ENCODE measurements around the gene C9orf50.
"Not testable (repeated sequence)": the region's sequence is repeated elsewhere in the genome, so short reads cannot be mapped to it uniquely, and the experiment has no call there.

C9orf50 gene

DNA sequence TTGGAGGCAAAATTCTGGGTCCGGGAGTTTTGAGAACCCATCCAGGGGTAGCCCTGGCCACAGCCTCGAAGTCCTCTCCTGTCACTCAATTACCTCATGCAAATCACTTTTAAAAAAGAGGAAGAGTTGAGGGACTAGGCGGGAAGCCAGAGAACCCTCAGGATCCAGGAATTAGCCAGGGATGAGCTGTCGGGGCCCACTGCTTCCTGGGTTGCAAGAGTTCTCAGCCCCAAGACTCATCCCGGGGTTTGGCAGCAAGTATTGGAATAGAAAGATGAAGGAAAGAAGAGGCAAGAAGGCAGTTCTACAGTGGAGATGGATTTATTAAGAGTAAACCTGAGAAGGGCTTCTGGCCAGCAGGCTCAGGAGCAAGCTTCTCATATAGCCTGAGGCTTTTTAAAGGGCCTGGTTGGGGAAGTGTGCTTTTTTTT, 25.6 kb downstream of the C9orf50 start:
- DNase-seq (ENCODE audit: insufficient read length), result no peak
- TF ChIP-seq POLR2AphosphoS5 (IDR thresholded peaks at IDR 0.05; ENCODE audit: low read depth, low read length) (no peak), POLR2A (IDR thresholded peaks at IDR 0.05; ENCODE audit: low read depth, low read length) (no peak), TAF1 (IDR thresholded peaks at IDR 0.05; ENCODE audit: borderline replicate concordance, low read depth, low read length) (no peak)
- FAIRE-seq, result no peak

DNA sequence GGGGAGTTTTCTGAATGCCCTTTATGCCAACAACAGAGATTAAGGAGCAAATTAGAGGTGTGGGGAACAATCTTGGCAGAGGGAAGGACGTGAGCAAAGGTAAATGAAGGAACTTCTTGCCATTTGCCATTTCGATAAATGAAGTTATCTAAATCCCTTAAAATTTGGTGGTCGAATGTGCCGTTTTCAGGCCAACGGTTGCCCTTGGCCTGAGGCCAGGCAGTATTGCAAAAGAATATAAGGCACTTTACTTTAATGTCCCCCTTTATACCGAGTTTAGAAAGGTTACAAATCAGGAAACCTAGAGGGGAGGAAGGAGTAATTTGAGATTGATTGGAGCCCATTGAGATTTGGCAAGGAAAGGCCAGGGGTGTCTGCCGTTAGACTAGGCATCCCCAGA, 26.3 kb downstream of the C9orf50 start:
- TF ChIP-seq POLR2AphosphoS5 (IDR thresholded peaks at IDR 0.05; ENCODE audit: low read depth, low read length) (no peak), TAF1 (IDR thresholded peaks at IDR 0.05; ENCODE audit: borderline replicate concordance, low read depth, low read length) (no peak), POLR2A (IDR thresholded peaks at IDR 0.05; ENCODE audit: low read depth, low read length) (no peak)
- no peak for DNase-seq (ENCODE audit: insufficient read length)

DNA sequence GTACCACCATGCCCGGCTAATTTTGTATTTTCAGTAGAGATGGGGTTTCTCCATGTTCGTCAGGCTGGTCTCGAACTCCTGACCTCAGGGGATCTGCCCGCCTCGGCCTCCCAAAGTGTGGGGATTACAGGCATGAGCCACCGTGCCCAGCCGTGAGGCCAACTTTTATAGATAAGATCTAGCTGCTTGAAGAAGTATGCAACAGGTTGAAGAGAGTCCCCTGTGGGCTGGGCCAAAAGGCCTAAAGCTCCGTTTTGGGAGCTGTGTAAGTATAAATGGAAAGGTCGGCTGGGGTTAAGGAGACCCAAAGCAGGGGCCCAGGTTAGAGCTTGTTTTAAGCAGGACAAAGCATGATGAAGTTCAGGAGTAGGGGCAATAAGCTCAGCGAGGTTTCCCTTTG, 28.1 kb downstream of the C9orf50 start:
- not testable (repeated sequence) for FAIRE-seq

More for the DNA sequence above, 26.3 kb downstream of the C9orf50 start:
- FAIRE-seq, result no peak

DNA sequence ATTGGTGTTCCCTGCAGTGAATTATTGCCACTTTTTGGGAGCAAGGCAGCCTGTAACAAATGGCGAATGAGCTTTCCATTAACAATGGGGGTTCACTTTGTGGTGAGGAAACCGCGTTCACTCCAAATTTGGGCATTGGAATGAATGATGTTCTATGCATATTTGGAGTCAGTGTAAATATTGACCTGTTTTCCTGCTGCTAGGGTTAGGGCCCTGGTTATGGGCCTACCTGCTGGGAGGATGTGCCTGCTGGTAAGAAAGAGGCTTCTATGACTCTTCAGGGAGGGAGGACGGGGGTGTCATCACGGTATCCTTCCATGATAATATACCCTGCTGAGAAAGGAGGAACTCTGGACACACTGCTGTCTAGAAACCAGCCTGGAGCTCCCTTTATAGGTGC, 29.0 kb downstream of the C9orf50 start:
- no peak for FAIRE-seq
- DNase-seq (ENCODE audit: insufficient read length), result no peak
- no peak for TF ChIP-seq TAF1 (IDR thresholded peaks at IDR 0.05; ENCODE audit: borderline replicate concordance, low read depth, low read length)
- TF ChIP-seq POLR2AphosphoS5 (IDR thresholded peaks at IDR 0.05; ENCODE audit: low read depth, low read length), result no peak
- no peak for TF ChIP-seq POLR2A (IDR thresholded peaks at IDR 0.05; ENCODE audit: low read depth, low read length)

More for the DNA sequence above, 28.1 kb downstream of the C9orf50 start:
- not testable (repeated sequence) for DNase-seq (ENCODE audit: insufficient read length)

DNA sequence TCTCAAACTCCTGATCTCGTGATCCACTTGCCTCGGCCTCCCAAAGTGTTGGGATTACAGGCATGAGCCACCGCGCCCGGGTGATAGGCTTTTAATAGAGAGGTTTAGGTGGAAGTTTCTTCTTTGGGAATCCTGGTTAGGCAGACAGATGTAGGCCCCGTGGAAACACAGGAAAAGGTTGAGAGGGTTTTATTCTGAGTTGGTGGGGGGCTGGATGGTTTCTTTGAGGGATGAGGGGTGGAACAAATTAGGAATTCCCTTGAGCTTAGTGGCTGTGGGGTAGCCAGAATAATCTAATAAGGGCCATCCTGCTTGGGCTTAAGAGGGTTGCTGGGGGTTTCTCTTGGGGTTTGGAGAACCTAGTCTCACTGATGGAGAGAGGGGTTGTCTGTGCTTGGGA, 30.4 kb downstream of the C9orf50 start:
- FAIRE-seq, result no peak
- TF ChIP-seq POLR2AphosphoS5 (IDR thresholded peaks at IDR 0.05; ENCODE audit: low read depth, low read length) (no peak), TAF1 (IDR thresholded peaks at IDR 0.05; ENCODE audit: borderline replicate concordance, low read depth, low read length) (no peak), POLR2A (IDR thresholded peaks at IDR 0.05; ENCODE audit: low read depth, low read length) (no peak)
- no peak for DNase-seq (ENCODE audit: insufficient read length)

DNA sequence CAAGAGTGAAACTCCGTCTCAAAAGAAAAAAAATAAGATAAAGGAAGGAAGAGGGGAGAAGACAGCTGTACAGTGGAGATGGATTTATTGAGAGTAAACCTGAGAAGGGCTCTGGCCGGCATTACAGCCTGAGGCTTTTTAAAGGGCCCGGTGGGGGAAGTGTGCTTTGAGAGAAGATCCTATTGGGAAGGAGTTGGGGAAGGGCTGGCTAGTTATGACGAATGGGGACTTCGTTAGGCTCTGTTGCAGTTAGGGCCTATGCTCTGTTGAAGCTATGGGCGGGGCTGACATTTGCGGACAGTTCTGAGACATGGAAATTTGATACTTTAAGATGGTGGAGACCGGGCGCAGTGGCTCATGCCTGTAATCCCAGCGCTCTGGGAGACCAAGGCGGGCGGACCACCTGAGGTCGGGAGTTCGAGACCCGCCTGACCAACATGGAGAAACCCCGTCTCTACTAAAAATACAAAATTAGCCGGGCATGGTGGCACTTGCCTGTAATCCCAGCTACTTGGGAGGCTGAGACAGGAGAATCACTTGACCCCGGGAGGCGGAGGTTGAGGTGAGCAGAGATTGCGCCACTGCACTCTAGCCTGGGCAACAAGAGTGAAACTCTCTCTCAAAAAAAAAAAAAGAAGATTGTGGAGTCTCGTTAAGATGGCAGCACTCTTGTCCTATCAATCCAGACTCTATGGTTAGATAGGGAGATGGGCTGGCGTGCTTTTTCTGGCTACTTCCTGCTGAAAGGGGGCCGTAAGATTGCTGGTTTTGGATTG, 33.2 kb downstream of the C9orf50 start:
- TF ChIP-seq TAF1 (IDR thresholded peaks at IDR 0.05; ENCODE audit: borderline replicate concordance, low read depth, low read length) (no peak), POLR2A (IDR thresholded peaks at IDR 0.05; ENCODE audit: low read depth, low read length) (no peak), POLR2AphosphoS5 (IDR thresholded peaks at IDR 0.05; ENCODE audit: low read depth, low read length) (no peak)
- no peak for DNase-seq (ENCODE audit: insufficient read length)
- FAIRE-seq, result no peak

DNA sequence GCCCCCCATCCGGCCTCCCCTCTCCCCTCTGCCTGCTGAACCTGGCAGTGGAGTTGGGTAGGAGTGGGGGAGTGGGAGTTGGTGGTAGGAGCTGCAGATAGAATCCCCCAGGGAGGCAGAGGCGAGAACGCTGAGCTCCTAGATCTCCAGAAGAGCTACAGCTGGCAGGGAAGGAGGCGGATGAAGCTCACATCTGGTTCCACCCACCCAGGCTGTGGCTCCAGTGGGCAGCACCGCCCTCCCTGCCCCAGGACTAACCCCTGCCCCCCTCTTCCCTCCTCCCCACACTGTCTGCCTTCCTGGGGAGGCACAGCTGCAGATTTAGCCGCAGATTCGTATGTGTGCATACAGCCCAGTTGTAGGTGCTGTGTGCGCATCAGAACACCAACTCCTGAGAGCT, 34.2 kb downstream of the C9orf50 start:
- DNase-seq (ENCODE audit: insufficient read length) (no peak), FAIRE-seq (no peak)
- TF ChIP-seq POLR2A (IDR thresholded peaks at IDR 0.05; ENCODE audit: low read depth, low read length) (no peak), POLR2AphosphoS5 (IDR thresholded peaks at IDR 0.05; ENCODE audit: low read depth, low read length) (no peak), TAF1 (IDR thresholded peaks at IDR 0.05; ENCODE audit: borderline replicate concordance, low read depth, low read length) (no peak)

DNA sequence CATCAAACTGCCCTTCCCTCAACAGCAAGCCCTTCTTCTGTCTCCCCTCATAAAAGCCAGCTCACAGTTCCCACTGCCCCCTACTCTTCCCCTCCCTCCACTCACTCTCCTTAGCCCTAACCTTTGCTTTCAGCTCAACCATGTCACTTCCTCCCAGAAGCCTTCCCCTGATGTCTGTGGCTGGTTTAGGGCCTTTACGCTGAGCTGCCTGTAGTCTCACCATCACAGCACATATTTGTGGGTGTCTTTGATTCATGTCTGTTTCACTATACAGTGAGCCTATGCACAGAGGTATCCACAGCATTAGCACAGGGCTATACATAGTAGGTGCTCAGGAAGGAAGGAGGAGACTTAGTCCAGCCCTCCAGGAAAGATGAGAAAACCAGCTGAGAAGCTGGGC, 34.7 kb downstream of the C9orf50 start:
- FAIRE-seq (no peak), DNase-seq (ENCODE audit: insufficient read length) (no peak)
- TF ChIP-seq POLR2AphosphoS5 (IDR thresholded peaks at IDR 0.05; ENCODE audit: low read depth, low read length) (no peak), TAF1 (IDR thresholded peaks at IDR 0.05; ENCODE audit: borderline replicate concordance, low read depth, low read length) (no peak), POLR2A (IDR thresholded peaks at IDR 0.05; ENCODE audit: low read depth, low read length) (no peak)

DNA sequence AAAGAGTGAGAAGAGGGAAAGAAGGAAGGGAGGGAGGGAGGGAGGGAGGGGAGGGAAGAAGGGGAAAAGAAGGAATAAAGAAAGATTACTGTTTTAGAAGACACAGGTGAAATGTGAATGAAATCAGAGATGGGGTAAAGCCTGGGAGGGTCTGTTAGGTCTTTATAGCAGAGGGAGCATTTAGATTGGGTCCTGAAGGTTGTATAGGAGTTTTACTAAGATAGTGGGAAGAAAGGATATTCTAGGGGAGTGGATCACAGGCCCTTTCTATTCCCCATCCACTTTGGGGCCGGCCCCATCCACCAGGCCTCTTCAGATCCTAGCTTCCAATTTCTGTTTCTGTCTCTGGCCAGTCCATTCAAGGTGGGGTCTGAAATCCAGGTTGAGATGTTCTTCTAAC, 35.5 kb downstream of the C9orf50 start:
- DNase-seq (ENCODE audit: insufficient read length), result no peak
- no peak for FAIRE-seq
- TF ChIP-seq POLR2AphosphoS5 (IDR thresholded peaks at IDR 0.05; ENCODE audit: low read depth, low read length) (no peak), POLR2A (IDR thresholded peaks at IDR 0.05; ENCODE audit: low read depth, low read length) (no peak), TAF1 (IDR thresholded peaks at IDR 0.05; ENCODE audit: borderline replicate concordance, low read depth, low read length) (no peak)

DNA sequence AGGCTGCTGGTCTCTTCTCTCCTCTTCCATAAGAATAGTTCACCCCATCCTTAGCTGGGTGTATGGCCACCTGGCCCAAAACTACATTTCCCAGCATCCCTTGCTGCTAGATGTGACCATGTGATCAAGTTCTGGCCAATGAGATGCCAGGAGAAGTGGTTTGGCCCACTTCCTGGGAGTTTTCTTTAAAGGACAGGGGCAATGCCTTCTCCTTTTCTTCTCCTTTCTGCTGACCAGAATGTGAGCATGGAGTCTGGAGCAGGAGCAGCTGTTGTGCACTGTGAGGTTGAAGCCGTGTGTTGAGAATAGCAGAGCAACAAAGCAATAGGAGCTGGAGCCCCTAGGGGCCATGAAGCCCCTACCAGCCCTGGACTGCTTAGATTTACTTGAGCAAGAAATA, 36.8 kb downstream of the C9orf50 start:
- DNase-seq (ENCODE audit: insufficient read length) (no peak), FAIRE-seq (peak; percentile 78)

DNA sequence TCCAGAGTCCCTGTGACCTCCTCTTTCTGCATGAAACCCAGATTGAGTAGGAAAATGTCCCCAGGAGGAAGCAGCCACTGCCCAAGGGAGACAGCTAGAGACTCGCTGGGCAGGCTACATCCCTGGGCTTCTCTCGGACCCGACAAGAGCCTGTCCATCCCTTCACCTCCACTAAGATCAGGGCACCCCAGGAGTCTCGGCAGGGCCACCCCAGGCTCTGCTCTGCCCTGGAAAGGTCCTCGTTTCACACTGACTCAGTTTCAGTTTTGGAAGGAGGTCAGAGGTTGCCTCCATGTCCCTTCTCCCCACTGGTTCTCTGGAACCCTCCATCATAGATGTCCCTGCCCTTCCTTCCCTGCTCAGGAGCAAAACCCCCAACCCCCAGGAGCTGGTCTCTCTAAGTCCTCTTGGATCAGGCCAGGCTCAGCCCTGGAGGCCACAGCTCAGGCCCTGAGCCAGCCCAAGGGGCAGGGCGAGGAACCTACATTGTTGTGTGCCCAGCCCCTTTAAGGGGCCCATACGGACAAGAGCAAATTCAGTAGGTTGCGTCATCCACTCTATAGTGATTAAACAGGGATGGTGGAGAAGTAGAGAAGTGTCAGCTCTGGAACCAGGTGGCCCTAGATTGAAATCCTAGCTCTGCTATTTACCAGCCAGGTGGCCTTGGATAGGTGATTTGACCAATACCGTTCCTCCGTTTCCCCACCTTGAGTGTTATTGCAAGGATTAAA, 37.4 kb downstream of the C9orf50 start:
- FAIRE-seq (no peak), DNase-seq (ENCODE audit: insufficient read length) (no peak)
- TF ChIP-seq POLR2A (IDR thresholded peaks at IDR 0.05; ENCODE audit: low read depth, low read length) (no peak), TAF1 (IDR thresholded peaks at IDR 0.05; ENCODE audit: borderline replicate concordance, low read depth, low read length) (no peak), POLR2AphosphoS5 (IDR thresholded peaks at IDR 0.05; ENCODE audit: low read depth, low read length) (no peak)

More for the DNA sequence above, 36.8 kb downstream of the C9orf50 start:
- TF ChIP-seq POLR2AphosphoS5 (IDR thresholded peaks at IDR 0.05; ENCODE audit: low read depth, low read length), result no peak
- no peak for TF ChIP-seq POLR2A (IDR thresholded peaks at IDR 0.05; ENCODE audit: low read depth, low read length)
- TF ChIP-seq TAF1 (IDR thresholded peaks at IDR 0.05; ENCODE audit: borderline replicate concordance, low read depth, low read length), result no peak

DNA sequence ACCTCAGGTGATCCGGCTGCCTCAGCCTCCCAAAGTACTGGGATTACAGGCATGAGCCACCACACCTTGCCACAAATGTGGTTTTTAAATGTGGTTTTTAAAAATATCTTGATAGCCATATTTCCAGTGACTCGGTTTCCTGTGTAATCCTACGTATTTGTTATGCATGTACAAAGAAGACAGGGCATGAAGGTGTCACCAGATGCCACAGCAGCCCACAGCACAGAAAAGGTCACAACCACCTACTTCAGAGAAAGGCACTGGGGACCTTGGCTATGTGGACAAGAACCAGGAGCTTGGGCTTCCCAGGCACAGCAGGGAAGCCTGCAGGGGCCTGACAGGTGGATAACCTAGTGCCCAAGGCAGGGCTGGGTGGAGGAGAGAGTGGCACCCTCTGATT, 38.0 kb downstream of the C9orf50 start:
- no peak for DNase-seq (ENCODE audit: insufficient read length)
- FAIRE-seq, result no peak
- no peak for TF ChIP-seq POLR2AphosphoS5 (IDR thresholded peaks at IDR 0.05; ENCODE audit: low read depth, low read length)
- TF ChIP-seq TAF1 (IDR thresholded peaks at IDR 0.05; ENCODE audit: borderline replicate concordance, low read depth, low read length), result no peak
- TF ChIP-seq POLR2A (IDR thresholded peaks at IDR 0.05; ENCODE audit: low read depth, low read length), result no peak
